ENCODE results near the gene NOC4L. TPM values are rescaled to one million over a fixed set of nuclear protein-coding genes. Genes with fewer than 3 reads are reported as not detected.

Gene NOC4L
- total and polyA plus RNA-seq, 2 of the 4 experiments (the other 2 are of a cell fraction) = 5.2 to 13.4 TPM

GRCh38 chr12:132110677-132111076 is 33.6 kb upstream of the NOC4L start:
- Histone ChIP-seq H3K4me3 (ENCODE audit: insufficient read depth, low read depth, low read length) (no peak overlapping the region), H3K23ac (ENCODE audit: low read depth, low read length) (no peak overlapping the region), H2BK120ac (ENCODE audit: low read depth, low read length) (no peak overlapping the region), H2BK15ac (ENCODE audit: low read depth, low read length) (no peak overlapping the region), H2BK5ac (ENCODE audit: low read depth, low read length, poor library complexity, severe bottlenecking) (no peak overlapping the region), H3K9me3 (ENCODE audit: control insufficient read depth, insufficient read depth, low read length) (no peaks in the 10 kb centered on the region), H3K27me3 (ENCODE audit: control insufficient read depth, insufficient read depth, low read length) (no peaks in the 10 kb centered on the region), H4K8ac (ENCODE audit: low read depth in 2 of 2, low read length in 2 of 2) (no peak overlapping the region), H3K18ac (ENCODE audit: low read depth, low read length) (no peak overlapping the region), H3K9ac (ENCODE audit: low read depth, low read length) (no peak overlapping the region), H3K27ac (ENCODE audit: insufficient read depth, low read length) (no peak overlapping the region), H4K5ac (ENCODE audit: low read depth, low read length) (no peak overlapping the region), H3K36me3 (ENCODE audit: control insufficient read depth, insufficient read depth, low read length) (peaks cover 29% of the 10 kb centered on the region), H3K56ac (ENCODE audit: extremely low read depth, insufficient read depth, low read length) (no peak overlapping the region), H2BK20ac (ENCODE audit: low read depth, low read length) (no peak overlapping the region), H3K4me1 (ENCODE audit: control insufficient read depth, insufficient read depth, low read length) (peaks cover 2% of the 10 kb centered on the region; the same call in 1 of the 2 replicates), H3K4ac (ENCODE audit: low read depth, low read length) (no peak overlapping the region), H2AFZ (replicated peaks; ENCODE audit: low read length, poor library complexity) (no peak overlapping the region), H3K4me2 (ENCODE audit: low read depth, low read length) (no peak overlapping the region), H2AK5ac (ENCODE audit: low read depth, low read length) (no peak overlapping the region), H4K91ac (ENCODE audit: insufficient read depth, low read depth, low read length) (no peak overlapping the region), H3K9me1 (ENCODE audit: insufficient read depth, low read length) (no peaks in the 10 kb centered on the region), H4K20me1 (ENCODE audit: insufficient read depth, low read length) (no peaks in the 10 kb centered on the region; the same call in 1 of the 2 replicates), H3K79me1 (ENCODE audit: low read depth in 1 of 2, low read length in 2 of 2) (peaks cover 4 to 5% of the 10 kb centered on the region in 2 experiments; a peak in 3 of 4 replicates), H2AK9ac (replicated peaks; ENCODE audit: low read depth, low read length, poor library complexity) (no peak overlapping the region), H3K14ac (replicated peaks; ENCODE audit: low read depth, low read length) (no peak overlapping the region)
- CTCF ChIA-PET = no interaction called here
- TF ChIP-seq CEBPB (IDR thresholded peaks at IDR 0.05; ENCODE audit: low read depth, low read length) = no peak
- no peak for TF ChIP-seq NFE2L2 (IDR thresholded peaks at IDR 0.05; ENCODE audit: low read depth, low read length)
- TF ChIP-seq MAFK (IDR thresholded peaks at IDR 0.05; ENCODE audit: low read depth, low read length) = no peak
- TF ChIP-seq USF2 (IDR thresholded peaks at IDR 0.05; ENCODE audit: low read depth, low read length) = no peak
- no peak for TF ChIP-seq FOS (IDR thresholded peaks at IDR 0.05; ENCODE audit: low read depth, low read length)
- no peak for TF ChIP-seq RAD21 (IDR thresholded peaks at IDR 0.05; ENCODE audit: low read length)
- no peak for TF ChIP-seq MXI1 (IDR thresholded peaks at IDR 0.05; ENCODE audit: borderline replicate concordance, low read depth, low read length)
- TF ChIP-seq ELK1 (IDR thresholded peaks at IDR 0.05; ENCODE audit: borderline replicate concordance, low read depth, low read length) = no peak
- TF ChIP-seq POLR2A (IDR thresholded peaks at IDR 0.05; ENCODE audit: low read depth, low read length) = no peak
- no peak for TF ChIP-seq MAZ (IDR thresholded peaks at IDR 0.05; ENCODE audit: borderline replicate concordance, low read depth, low read length)
- no peak for TF ChIP-seq CHD1 (IDR thresholded peaks at IDR 0.05; ENCODE audit: low read depth, low read length)
- no peak for TF ChIP-seq RFX5 (IDR thresholded peaks at IDR 0.05; ENCODE audit: low read depth, low read length)
- in situ Hi-C loops (cut with MboI; ENCODE audit: low sequenced_read_pairs) = no loop called here
- WGBS, 2 experiments (ENCODE audit: extremely low coverage in 2 of 2, insufficient read length in 1 of 2) = no CpG with 5 or more reads among the region's 3 CpGs
- ATAC-seq (ENCODE audit: low read depth) = no peak
- intact Hi-C loops (cut with micrococcal nuclease) = no loop called here
- BruUV-seq (replicated peaks) = no TSS peak
- POLR2A ChIA-PET (ENCODE audit: unreplicated experiment) = no interaction called here
- no peak for DNase-seq
- dilution Hi-C loops (cut with HindIII; ENCODE audit: low sequenced_read_pairs, unreplicated experiment) = no loop called here
